ENCODE data around the gene ANKS1A.
"Not testable (repeated sequence)": the region's sequence is repeated elsewhere in the genome, so short reads cannot be mapped to it uniquely, and the experiment has no call there.

ANKS1A gene

GRCh38 chr6:34922177-34922663 is 33.2 kb downstream of the ANKS1A start:
- DNase-seq (ENCODE audit: low read depth) = no peak

GRCh38 chr6:34924831-34925625 is 36.0 kb downstream of the ANKS1A start:
- DNase-seq (ENCODE audit: low read depth) = no peak

GRCh38 chr6:34926655-34927054 is 37.6 kb downstream of the ANKS1A start:
- no peak for DNase-seq (ENCODE audit: low read depth)

GRCh38 chr6:34928220-34928619 is 39.2 kb downstream of the ANKS1A start:
- no peak for DNase-seq (ENCODE audit: low read depth)

- DNase-seq (ENCODE audit: low read depth) = no peak
Observed at GRCh38 chr6:34928695-34929094, 39.6 kb downstream of the ANKS1A start.

GRCh38 chr6:34929241-34929978 is 40.4 kb downstream of the ANKS1A start:
- DNase-seq (ENCODE audit: low read depth) = no peak

GRCh38 chr6:34930221-34930620 is 41.2 kb downstream of the ANKS1A start:
- no peak for DNase-seq (ENCODE audit: low read depth)

GRCh38 chr6:34932202-34932601 is 43.1 kb downstream of the ANKS1A start:
- not testable (repeated sequence) for DNase-seq (ENCODE audit: low read depth)

- DNase-seq (ENCODE audit: low read depth) = no peak
Observed at GRCh38 chr6:34934516-34934915, 45.5 kb downstream of the ANKS1A start.

GRCh38 chr6:34938268-34938667 is 49.2 kb downstream of the ANKS1A start:
- no peak for DNase-seq (ENCODE audit: low read depth)

- DNase-seq (ENCODE audit: low read depth) = no peak
Observed at GRCh38 chr6:34940030-34940434, 51.0 kb downstream of the ANKS1A start.

GRCh38 chr6:34941421-34941820 is 52.4 kb downstream of the ANKS1A start:
- no peak for DNase-seq (ENCODE audit: low read depth)

GRCh38 chr6:34945317-34945716 is 56.3 kb downstream of the ANKS1A start:
- no peak for DNase-seq (ENCODE audit: low read depth)

- DNase-seq (ENCODE audit: low read depth) = no peak
Observed at GRCh38 chr6:34947561-34947960, 58.5 kb downstream of the ANKS1A start.

- DNase-seq (ENCODE audit: low read depth) = no peak
Observed at GRCh38 chr6:34949636-34950035, 60.6 kb downstream of the ANKS1A start.

GRCh38 chr6:34950849-34951248 is 61.8 kb downstream of the ANKS1A start:
- DNase-seq (ENCODE audit: low read depth) = no peak

GRCh38 chr6:34951731-34952130 is 62.7 kb downstream of the ANKS1A start:
- DNase-seq (ENCODE audit: low read depth) = no peak

GRCh38 chr6:34953061-34954025 is 64.3 kb downstream of the ANKS1A start:
- DNase-seq (ENCODE audit: low read depth) = no peak

GRCh38 chr6:34955442-34955841 is 66.4 kb downstream of the ANKS1A start:
- no peak for DNase-seq (ENCODE audit: low read depth)

- DNase-seq (ENCODE audit: low read depth) = no peak
Observed at GRCh38 chr6:34957231-34957783, 68.3 kb downstream of the ANKS1A start.

GRCh38 chr6:34958734-34959133 is 69.7 kb downstream of the ANKS1A start:
- no peak for DNase-seq (ENCODE audit: low read depth)

GRCh38 chr6:34959224-34959623 is 70.2 kb downstream of the ANKS1A start:
- DNase-seq (ENCODE audit: low read depth) = no peak
